22Rv1 (cell line): ENCODE measurements around the gene PMEL.
A peak's percentile ranks its signal among the peaks of the same experiment; 100 is the strongest.

Source experiments
- H3K27ac ChIP-seq: fragments of 450-650 bp; 2 replicates; pipeline ENCODE4 v1.5.1; 2017
- ZFX ChIP-seq: fragments of 450-650 bp; IDR thresholded peaks from 2 replicates; pipeline ENCODE4 v1.6.1; 2017; ENCODE audit warnings: antibody characterized with exemption, borderline replicate concordance
- TF ChIP-seq, protein P1 (sequence below): fragments of 450-650 bp; IDR thresholded peaks from 2 replicates; pipeline ENCODE4 v1.5.1; 2017; ENCODE audit warnings: mild to moderate bottlenecking

Gene PMEL

GRCh38 chr12:56004211-56004610, 38.4 kb upstream of the PMEL start:
- peak overlapping the region; percentile 97 for H3K27ac ChIP-seq
- no peak for TF ChIP-seq ZFX
- TF ChIP-seq, protein P1, sequence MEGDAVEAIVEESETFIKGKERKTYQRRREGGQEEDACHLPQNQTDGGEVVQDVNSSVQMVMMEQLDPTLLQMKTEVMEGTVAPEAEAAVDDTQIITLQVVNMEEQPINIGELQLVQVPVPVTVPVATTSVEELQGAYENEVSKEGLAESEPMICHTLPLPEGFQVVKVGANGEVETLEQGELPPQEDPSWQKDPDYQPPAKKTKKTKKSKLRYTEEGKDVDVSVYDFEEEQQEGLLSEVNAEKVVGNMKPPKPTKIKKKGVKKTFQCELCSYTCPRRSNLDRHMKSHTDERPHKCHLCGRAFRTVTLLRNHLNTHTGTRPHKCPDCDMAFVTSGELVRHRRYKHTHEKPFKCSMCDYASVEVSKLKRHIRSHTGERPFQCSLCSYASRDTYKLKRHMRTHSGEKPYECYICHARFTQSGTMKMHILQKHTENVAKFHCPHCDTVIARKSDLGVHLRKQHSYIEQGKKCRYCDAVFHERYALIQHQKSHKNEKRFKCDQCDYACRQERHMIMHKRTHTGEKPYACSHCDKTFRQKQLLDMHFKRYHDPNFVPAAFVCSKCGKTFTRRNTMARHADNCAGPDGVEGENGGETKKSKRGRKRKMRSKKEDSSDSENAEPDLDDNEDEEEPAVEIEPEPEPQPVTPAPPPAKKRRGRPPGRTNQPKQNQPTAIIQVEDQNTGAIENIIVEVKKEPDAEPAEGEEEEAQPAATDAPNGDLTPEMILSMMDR, result no peak

- H3K27ac ChIP-seq, result peak overlapping the region; percentile 97
Measured at GRCh38 chr12:56003376-56003775, 37.5 kb upstream of the PMEL start.

DNA sequence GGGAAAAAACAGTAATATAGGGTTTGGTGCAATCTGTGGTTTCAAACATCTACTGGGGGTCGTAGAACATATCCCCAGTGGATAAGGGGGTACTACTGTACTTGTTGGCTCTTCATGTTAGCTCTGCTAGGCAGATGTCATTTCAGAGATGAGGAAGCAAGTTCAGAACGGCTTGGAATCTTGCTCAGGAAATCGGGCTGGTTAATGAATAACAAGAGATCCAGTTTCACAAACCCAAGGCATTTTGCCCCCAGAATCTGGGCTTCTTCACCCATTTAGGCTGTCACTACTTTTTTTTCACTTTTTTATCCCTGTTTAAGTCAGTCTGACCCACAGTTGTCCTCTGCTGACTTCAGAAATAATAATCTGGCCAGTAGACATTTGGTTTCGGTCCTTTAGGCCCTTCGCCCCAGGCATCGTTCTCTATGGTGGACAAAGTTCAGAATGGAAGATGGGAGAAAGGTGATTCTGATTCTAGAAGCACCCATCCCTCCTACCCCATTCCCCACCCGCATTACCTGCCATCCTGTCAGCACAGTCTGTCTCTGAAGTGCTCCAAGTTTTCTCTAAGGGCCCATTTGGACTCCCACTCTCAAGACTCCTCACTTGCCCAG, 35.8 kb upstream of the PMEL start:
- TF ChIP-seq, protein P1, result no peak
- no peak for TF ChIP-seq ZFX
- H3K27ac ChIP-seq, result peak overlapping the region; percentile 97

GRCh38 chr12:55999999-56000540, 34.2 kb upstream of the PMEL start:
- H3K27ac ChIP-seq, result peak overlapping the region; percentile 97
- TF ChIP-seq, protein P1, result peak; percentile 13; the same call in 1 of the 2 replicates

GRCh38 chr12:55999522-55999921, 33.7 kb upstream of the PMEL start:
- H3K27ac ChIP-seq, result peak overlapping the region; percentile 97

- peak overlapping the region; percentile 97 for H3K27ac ChIP-seq
- TF ChIP-seq, protein P1, result no peak
- no peak for TF ChIP-seq ZFX
Measured at GRCh38 chr12:55997535-55997859, 31.7 kb upstream of the PMEL start.

DNA sequence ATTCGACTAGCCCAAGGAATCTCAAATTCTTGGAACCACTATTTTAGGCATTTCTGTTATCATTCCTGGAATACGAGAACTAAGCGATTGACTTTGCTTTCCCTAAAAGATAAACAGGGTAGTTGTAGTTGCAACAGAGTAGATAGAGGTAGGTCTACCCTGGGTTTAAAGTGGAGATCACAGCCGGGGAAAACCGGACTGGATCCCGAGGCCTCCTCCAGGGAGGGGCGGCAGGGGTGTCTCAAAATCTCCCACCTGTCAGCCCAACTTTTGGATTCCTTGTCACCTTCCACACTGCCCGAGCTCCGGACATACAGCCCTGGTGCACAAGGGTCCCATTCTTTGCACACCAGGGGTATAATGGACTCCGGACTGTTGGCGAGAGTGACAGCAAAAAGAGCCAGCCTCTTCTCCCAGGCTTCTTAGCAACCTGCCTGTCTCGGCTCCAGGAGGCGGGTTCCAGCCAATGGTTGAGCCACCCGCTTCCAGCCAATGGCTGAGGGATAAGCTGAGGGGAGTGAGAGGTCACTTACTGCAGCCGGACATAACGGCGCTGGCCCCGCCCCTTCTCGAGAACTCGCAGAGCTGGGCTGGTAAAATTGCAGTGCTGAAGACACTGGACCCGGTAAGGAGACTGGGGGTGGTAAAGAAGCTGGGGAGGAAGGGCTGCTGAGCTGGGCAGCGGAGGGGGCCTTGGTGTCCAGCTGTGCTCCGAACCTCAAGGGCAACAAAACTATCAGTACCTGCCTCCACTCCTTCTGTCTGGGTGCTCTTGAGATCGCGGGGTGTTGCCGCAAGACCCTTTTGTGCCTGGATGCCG, 31.1 kb upstream of the PMEL start, which contains the start of gene SUOX:
SUOX (plus strand) TSS at position 562 of the 820 bp plus-strand sequence. CDS start 4,946 bp downstream, outside the sequence.
- peak within 1 kb of the TSS; percentile 97 for H3K27ac ChIP-seq

GRCh38 chr12:55996201-55996714, 30.4 kb upstream of the PMEL start:
- H3K27ac ChIP-seq, result peak overlapping the region; percentile 97
- TF ChIP-seq, protein P1, result peak; percentile 98
- no peak for TF ChIP-seq ZFX

More for the DNA sequence above, 31.1 kb upstream of the PMEL start, which contains the start of gene SUOX:
- no peak for TF ChIP-seq ZFX
